Left colon (tissue), 2 donors: Measurements from ENCODE around the gene CLIP2. TPM values are rescaled to one million over a fixed set of nuclear protein-coding genes. Genes with fewer than 3 reads are reported as not detected.
A peak's percentile ranks its signal among the peaks of the same experiment; 100 is the strongest.
"Not testable (repeated sequence)": the region's sequence is repeated elsewhere in the genome, so short reads cannot be mapped to it uniquely, and the experiment has no call there.

Experiments used
- ATAC-seq: fragments of 200-7000 bp; cut with Tn5 transposase; one replicate; pipeline ENCODE4 v1.9.1; 2020; ENCODE audit warnings: mild to moderate bottlenecking, moderate library complexity
- DNase-seq, 2 donors: peaks; one replicate each; pipeline ENCODE4 v3.0.0-alpha.2; 2020
- intact Hi-C, 2 donors: fragments of 100-400 bp; cut with DNase I in 1 of 2; cut with micrococcal nuclease in 1 of 2; formaldehyde crosslinking; loops; one replicate each; pipeline versions ENCODE4 v1.11.2 to v1.14.0; 2022; cut with DNase I, micrococcal nuclease
- total RNA-seq, 2 donors: library from RNA; stranded (reverse); fragmentation: NEBNext Ultra II Directional; extraction: Animal tissue kit (Norgen Biotek cat#: 25700); gene quantifications; one replicate each; pipeline ENCODE4 v1.2.1, GENCODE V29; 2021
- donor health status: DM: no; HTN: no; CAD: no.
- donor health status: DM: yes; HTN: yes; CAD: no.

The CLIP2 gene
- total RNA-seq, 2 donors from 2014 or later, result 63.5 to 83.6 TPM

GRCh38 chr7:74317146-74317782, 28.1 kb downstream of the CLIP2 start:
- ATAC-seq (no peak), DNase-seq (no peak)
- intact Hi-C loops, result no loop called here

- no peak for DNase-seq
- ATAC-seq, result no peak
- intact Hi-C loops, result no loop called here
Observed at GRCh38 chr7:74318043-74318442, 28.8 kb downstream of the CLIP2 start.

- DNase-seq (peak in 1 of 2 donors; percentile 39), ATAC-seq (peak; percentile 56)
- intact Hi-C loops, result no loop called here
Observed at GRCh38 chr7:74320645-74321221, 31.5 kb downstream of the CLIP2 start.

GRCh38 chr7:74322892-74323291, 33.7 kb downstream of the CLIP2 start:
- intact Hi-C loops, ATAC-seq, DNase-seq: not testable (repeated sequence)

- intact Hi-C loops, result no loop called here
- DNase-seq (peak in 1 of 2 donors; percentile 32), ATAC-seq (peak; percentile 56)
Observed at GRCh38 chr7:74324531-74325209, 35.5 kb downstream of the CLIP2 start.

- ATAC-seq (peak; percentile 88), DNase-seq (peak; percentile 51 to 58)
- intact Hi-C loops, result no loop called here
Observed at GRCh38 chr7:74325210-74325565, 36.0 kb downstream of the CLIP2 start.

GRCh38 chr7:74329225-74329624, 40.0 kb downstream of the CLIP2 start:
- DNase-seq, result no peak
- ATAC-seq, result no peak

GRCh38 chr7:74332373-74333176, 43.4 kb downstream of the CLIP2 start:
- DNase-seq (no peak), ATAC-seq (no peak)
- intact Hi-C loops, result no loop called here

More at GRCh38 chr7:74329225-74329624, 40.0 kb downstream of the CLIP2 start:
- intact Hi-C loops, result no loop called here

GRCh38 chr7:74334030-74334429, 44.8 kb downstream of the CLIP2 start:
- ATAC-seq (no peak), DNase-seq (no peak)
- intact Hi-C loops, result no loop called here

- ATAC-seq, result no peak
- no peak for DNase-seq
- intact Hi-C loops, result no loop called here
Observed at GRCh38 chr7:74337926-74338325, 48.7 kb downstream of the CLIP2 start.

GRCh38 chr7:74338366-74339108, 49.3 kb downstream of the CLIP2 start:
- DNase-seq (no peak), ATAC-seq (no peak)
- intact Hi-C loops, result no loop called here

- intact Hi-C loops, ATAC-seq, DNase-seq: not testable (repeated sequence)
Observed at GRCh38 chr7:74339648-74340047, 50.4 kb downstream of the CLIP2 start.

- ATAC-seq, result peak; percentile 31
- intact Hi-C loops, result no loop called here
- no peak for DNase-seq
Observed at GRCh38 chr7:74343281-74344131, 54.3 kb downstream of the CLIP2 start.

- DNase-seq (no peak), ATAC-seq (no peak)
- intact Hi-C loops, result no loop called here
Observed at GRCh38 chr7:74344132-74344496, 54.9 kb downstream of the CLIP2 start.

- intact Hi-C loops, result no loop called here
Observed at GRCh38 chr7:74344786-74345185, 55.6 kb downstream of the CLIP2 start.

GRCh38 chr7:74345970-74346369, 56.8 kb downstream of the CLIP2 start:
- ATAC-seq, result no peak
- intact Hi-C loops, result no loop called here

More at GRCh38 chr7:74344786-74345185, 55.6 kb downstream of the CLIP2 start:
- no peak for DNase-seq
- no peak for ATAC-seq

GRCh38 chr7:74349621-74350020, 60.4 kb downstream of the CLIP2 start:
- ATAC-seq (no peak), DNase-seq (no peak)
- intact Hi-C loops, result no loop called here

More at GRCh38 chr7:74345970-74346369, 56.8 kb downstream of the CLIP2 start:
- no peak for DNase-seq

GRCh38 chr7:74350751-74351150, 61.5 kb downstream of the CLIP2 start:
- intact Hi-C loops, result no loop called here
- no peak for ATAC-seq

More at GRCh38 chr7:74350751-74351150, 61.5 kb downstream of the CLIP2 start:
- DNase-seq, result no peak
